ENCODE measurements around the gene OR1E2.
A peak's percentile ranks its signal among the peaks of the same experiment; 100 is the strongest.
"Not testable (repeated sequence)": the region's sequence is repeated elsewhere in the genome, so short reads cannot be mapped to it uniquely, and the experiment has no call there.

Gene OR1E2

GRCh38 chr17:3469529-3469928 is 35.9 kb upstream of the OR1E2 start:
- H3K27ac ChIP-seq (ENCODE audit: low read length): no peak overlapping the region
- no peak overlapping the region for H2AFZ ChIP-seq (ENCODE audit: low read depth, low read length)
- no peaks in the 10 kb centered on the region for H4K20me1 ChIP-seq (ENCODE audit: insufficient read depth, low read length)
- no peak overlapping the region for H3K4me2 ChIP-seq (ENCODE audit: low read length)
- TF ChIP-seq EZH2phosphoT487 (IDR thresholded peaks at IDR 0.05; ENCODE audit: low read depth) (no peak), CTCF (IDR thresholded peaks at IDR 0.05; ENCODE audit: low read depth, low read length) (no peak)
- no peaks in the 10 kb centered on the region for H3K36me3 ChIP-seq (replicated peaks; ENCODE audit: low read depth, low read length)
- no peaks in the 10 kb centered on the region for H3K9me3 ChIP-seq (ENCODE audit: insufficient read depth, low read length)
- H3K79me2 ChIP-seq (ENCODE audit: low read length): no peaks in the 10 kb centered on the region
- H3K4me3 ChIP-seq (ENCODE audit: low read length): no peak overlapping the region
- no peaks in the 10 kb centered on the region for H3K27me3 ChIP-seq (ENCODE audit: low read depth, low read length)
- no peaks in the 10 kb centered on the region for H3K4me1 ChIP-seq (ENCODE audit: low read length)
- H3K9ac ChIP-seq (ENCODE audit: low read length): no peak overlapping the region

GRCh38 chr17:3466355-3466754 is 32.7 kb upstream of the OR1E2 start:
- H2AFZ ChIP-seq (ENCODE audit: low read depth, low read length); H3K4me1 ChIP-seq (ENCODE audit: low read length); H3K9me3 ChIP-seq (ENCODE audit: insufficient read depth, low read length); H4K20me1 ChIP-seq (ENCODE audit: insufficient read depth, low read length); H3K9ac ChIP-seq (ENCODE audit: low read length); H3K36me3 ChIP-seq (replicated peaks; ENCODE audit: low read depth, low read length); H3K27ac ChIP-seq (ENCODE audit: low read length); H3K79me2 ChIP-seq (ENCODE audit: low read length); H3K4me3 ChIP-seq (ENCODE audit: low read length); H3K4me2 ChIP-seq (ENCODE audit: low read length); H3K27me3 ChIP-seq (ENCODE audit: low read depth, low read length): not testable (repeated sequence)

- H3K27me3 ChIP-seq (ENCODE audit: low read depth, low read length): no peaks in the 10 kb centered on the region
- TF ChIP-seq CTCF (IDR thresholded peaks at IDR 0.05; ENCODE audit: low read depth, low read length) (no peak), EZH2phosphoT487 (IDR thresholded peaks at IDR 0.05; ENCODE audit: low read depth) (no peak)
- H3K36me3 ChIP-seq (replicated peaks; ENCODE audit: low read depth, low read length): no peaks in the 10 kb centered on the region
- no peak overlapping the region for H3K9ac ChIP-seq (ENCODE audit: low read length)
- H4K20me1 ChIP-seq (ENCODE audit: insufficient read depth, low read length): no peaks in the 10 kb centered on the region
- H3K79me2 ChIP-seq (ENCODE audit: low read length): no peaks in the 10 kb centered on the region
- no peaks in the 10 kb centered on the region for H3K9me3 ChIP-seq (ENCODE audit: insufficient read depth, low read length)
- H2AFZ ChIP-seq (ENCODE audit: low read depth, low read length): no peak overlapping the region
- no peak overlapping the region for H3K4me2 ChIP-seq (ENCODE audit: low read length)
- no peak overlapping the region for H3K4me3 ChIP-seq (ENCODE audit: low read length)
- no peak overlapping the region for H3K27ac ChIP-seq (ENCODE audit: low read length)
- H3K4me1 ChIP-seq (ENCODE audit: low read length): no peaks in the 10 kb centered on the region
These were observed 14.5 kb upstream of the OR1E2 start for GRCh38 chr17:3448059-3448665.

- Histone ChIP-seq H3K36me3 (replicated peaks; ENCODE audit: low read depth, low read length) (no peaks in the 10 kb centered on the region), H4K20me1 (ENCODE audit: insufficient read depth, low read length) (no peaks in the 10 kb centered on the region), H3K4me1 (ENCODE audit: low read length) (no peaks in the 10 kb centered on the region), H3K9ac (ENCODE audit: low read length) (no peak overlapping the region), H2AFZ (ENCODE audit: low read depth, low read length) (no peak overlapping the region), H3K4me3 (ENCODE audit: low read length) (no peak overlapping the region), H3K79me2 (ENCODE audit: low read length) (no peaks in the 10 kb centered on the region), H3K4me2 (ENCODE audit: low read length) (no peak overlapping the region), H3K27ac (ENCODE audit: low read length) (no peak overlapping the region), H3K9me3 (ENCODE audit: insufficient read depth, low read length) (no peaks in the 10 kb centered on the region), H3K27me3 (ENCODE audit: low read depth, low read length) (no peaks in the 10 kb centered on the region)
- TF ChIP-seq EZH2phosphoT487 (IDR thresholded peaks at IDR 0.05; ENCODE audit: low read depth) (no peak), CTCF (IDR thresholded peaks at IDR 0.05; ENCODE audit: low read depth, low read length) (peak; percentile 32)
These were observed 14.0 kb upstream of the OR1E2 start for GRCh38 chr17:3447625-3448024.

Data from OCI-LY3 (cell line).